Suprapubic skin (tissue), 3 donors: ENCODE results near the gene CBR1.

Experiments used
- CTCF ChIP-seq, 2 donors: fragments of 200-600 bp in 1 of 2; fragments of 450-650 bp in 1 of 2; sonication (generic) in 1 of 2; IDR thresholded peaks; one replicate each; pipeline ENCODE4 v1.5.1; 2016 to 2019; ENCODE audit warnings: antibody characterized with exemption in 2 of 2, mild to moderate bottlenecking in 1 of 2, moderate library complexity in 1 of 2
- POLR2A ChIP-seq, 2 donors: fragments of 450-650 bp; IDR thresholded peaks; one replicate each; pipeline ENCODE4 v1.6.1; 2017; ENCODE audit warnings: antibody characterized with exemption in 2 of 2, mild to moderate bottlenecking in 2 of 2, moderate library complexity in 2 of 2

- TF ChIP-seq CTCF (IDR thresholded peaks at IDR 0.05): no peak
- TF ChIP-seq POLR2A (IDR thresholded peaks at IDR 0.05): no peak
These were observed 1.2 kb downstream of the CBR1 start for GRCh38 chr21:36070999-36071398.
